Heart left ventricle (tissue), 13 donors: ENCODE results near the gene SLC6A13.

Source experiments
- POLR2A ChIP-seq, 2 donors: fragments of 450-650 bp; IDR thresholded peaks; one replicate each; pipeline ENCODE4 v1.6.1; 2017; ENCODE audit warnings: antibody characterized with exemption in 2 of 2, mild to moderate bottlenecking in 2 of 2, moderate library complexity in 2 of 2
- TF ChIP-seq, protein P1 (sequence below), 12 donors: fragments of 200-600 bp; sonication (generic) in 4 of 12; IDR thresholded peaks; one replicate each; pipeline versions ENCODE4 v1.5.0 to v1.8.0; 2018 to 2022; ENCODE audit warnings: antibody characterized with exemption in 12 of 12, mild to moderate bottlenecking in 5 of 12
- donor health status: ischemic (EF 13 %, LVEDD 7.1; RV severe dilation, severe dysfunction).
- donor health status: DM: no; HTN: yes; CAD: no.
- donor health status: DM: no; HTN: no; CAD: no.
- donor health status: ischemic (EF 25% LVEDD 6.9; RV normal size, moderate dysfunction).
- donor health status: ischemic (EF 25% LVEDD 5.7; RV mildly dilated, moderate dysfunction).
- donor health status: ischemic (EF 35%, LVEDD 5.7; RV mildly dilated, moderate dysfunction).
- donor health status: nonischemic (EF 11% LVEDD 7.7; RV severe dilation, severe dysfunction).
- donor health status: DM: yes; HTN: yes; CAD: no.
- donor health status: PGD.
- donor health status: ischemic (EF 29% LVEDD 5.4; RV normal size, mild dysfunction).
- donor health status: nonischemic (EF 23%, LVEDD 6.1; RV moderate dilation, normal function).

DNA sequence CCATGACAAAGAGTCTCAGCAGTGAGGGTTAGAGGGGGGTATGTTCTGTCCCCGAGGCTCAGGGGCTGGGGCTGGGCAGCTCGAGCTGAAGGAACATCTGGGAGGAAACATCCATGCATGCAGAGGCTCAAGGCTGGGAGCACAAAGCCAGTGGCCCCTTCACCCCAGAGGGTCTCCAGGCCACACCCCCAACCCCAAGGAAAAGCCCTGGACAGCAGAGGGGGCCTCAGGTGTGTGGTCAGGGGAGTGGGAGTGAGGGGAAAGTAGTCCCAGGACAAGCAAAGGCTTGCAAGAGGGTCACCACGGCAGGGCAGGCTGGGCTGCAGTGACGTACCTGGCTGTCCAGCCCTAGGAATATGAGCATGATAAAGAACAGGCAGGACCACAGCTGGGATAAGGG is 66.2 kb downstream of the SLC6A13 start:
- TF ChIP-seq, protein P1, sequence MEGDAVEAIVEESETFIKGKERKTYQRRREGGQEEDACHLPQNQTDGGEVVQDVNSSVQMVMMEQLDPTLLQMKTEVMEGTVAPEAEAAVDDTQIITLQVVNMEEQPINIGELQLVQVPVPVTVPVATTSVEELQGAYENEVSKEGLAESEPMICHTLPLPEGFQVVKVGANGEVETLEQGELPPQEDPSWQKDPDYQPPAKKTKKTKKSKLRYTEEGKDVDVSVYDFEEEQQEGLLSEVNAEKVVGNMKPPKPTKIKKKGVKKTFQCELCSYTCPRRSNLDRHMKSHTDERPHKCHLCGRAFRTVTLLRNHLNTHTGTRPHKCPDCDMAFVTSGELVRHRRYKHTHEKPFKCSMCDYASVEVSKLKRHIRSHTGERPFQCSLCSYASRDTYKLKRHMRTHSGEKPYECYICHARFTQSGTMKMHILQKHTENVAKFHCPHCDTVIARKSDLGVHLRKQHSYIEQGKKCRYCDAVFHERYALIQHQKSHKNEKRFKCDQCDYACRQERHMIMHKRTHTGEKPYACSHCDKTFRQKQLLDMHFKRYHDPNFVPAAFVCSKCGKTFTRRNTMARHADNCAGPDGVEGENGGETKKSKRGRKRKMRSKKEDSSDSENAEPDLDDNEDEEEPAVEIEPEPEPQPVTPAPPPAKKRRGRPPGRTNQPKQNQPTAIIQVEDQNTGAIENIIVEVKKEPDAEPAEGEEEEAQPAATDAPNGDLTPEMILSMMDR (IDR thresholded peaks at IDR 0.05): no peak
- TF ChIP-seq POLR2A (IDR thresholded peaks at IDR 0.05): no peak
